HFF-Myc (cell line): Measurements from ENCODE around the gene VPS37C.
"Not testable (repeated sequence)": the region's sequence is repeated elsewhere in the genome, so short reads cannot be mapped to it uniquely, and the experiment has no call there.

ENCODE experiments used
- DNase-seq: peaks from one replicate; pipeline ENCODE4 v3.0.0-alpha.2; 2011; ENCODE audit warnings: low read depth; ENCODE audit errors: extremely low read depth
- H3K4me3 ChIP-seq: replicated peaks from 2 replicates; pipeline ENCODE4 v1.5.1; 2011; ENCODE audit warnings: low read depth, mild to moderate bottlenecking, control low read depth, low read length
- TF ChIP-seq, protein P1 (sequence below): IDR thresholded peaks from 2 replicates; pipeline ENCODE4 v1.5.1; 2012; ENCODE audit warnings: mild to moderate bottlenecking, low read depth, low read length, control low read depth; ENCODE audit errors: missing control alignments

The VPS37C gene

DNA sequence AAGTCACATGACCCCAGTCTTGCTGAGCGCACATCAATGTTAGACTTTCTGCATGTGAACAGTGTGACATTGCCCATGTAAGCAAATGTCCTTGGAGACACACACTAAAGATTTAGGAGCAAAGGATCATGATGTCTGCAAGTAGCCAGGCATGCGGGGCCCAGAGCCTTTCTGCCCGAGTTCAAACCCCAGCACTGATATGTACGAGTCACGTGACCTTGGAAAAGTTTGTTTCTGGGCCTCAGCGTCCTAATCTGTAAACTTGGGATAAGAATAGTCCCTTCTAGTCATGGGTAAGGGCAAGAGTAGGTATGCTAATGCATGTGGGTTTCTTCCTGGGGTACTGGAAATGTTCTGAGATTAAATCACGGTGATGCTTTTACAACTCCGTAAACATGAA, 25.3 kb upstream of the VPS37C start:
- TF ChIP-seq, protein P1, sequence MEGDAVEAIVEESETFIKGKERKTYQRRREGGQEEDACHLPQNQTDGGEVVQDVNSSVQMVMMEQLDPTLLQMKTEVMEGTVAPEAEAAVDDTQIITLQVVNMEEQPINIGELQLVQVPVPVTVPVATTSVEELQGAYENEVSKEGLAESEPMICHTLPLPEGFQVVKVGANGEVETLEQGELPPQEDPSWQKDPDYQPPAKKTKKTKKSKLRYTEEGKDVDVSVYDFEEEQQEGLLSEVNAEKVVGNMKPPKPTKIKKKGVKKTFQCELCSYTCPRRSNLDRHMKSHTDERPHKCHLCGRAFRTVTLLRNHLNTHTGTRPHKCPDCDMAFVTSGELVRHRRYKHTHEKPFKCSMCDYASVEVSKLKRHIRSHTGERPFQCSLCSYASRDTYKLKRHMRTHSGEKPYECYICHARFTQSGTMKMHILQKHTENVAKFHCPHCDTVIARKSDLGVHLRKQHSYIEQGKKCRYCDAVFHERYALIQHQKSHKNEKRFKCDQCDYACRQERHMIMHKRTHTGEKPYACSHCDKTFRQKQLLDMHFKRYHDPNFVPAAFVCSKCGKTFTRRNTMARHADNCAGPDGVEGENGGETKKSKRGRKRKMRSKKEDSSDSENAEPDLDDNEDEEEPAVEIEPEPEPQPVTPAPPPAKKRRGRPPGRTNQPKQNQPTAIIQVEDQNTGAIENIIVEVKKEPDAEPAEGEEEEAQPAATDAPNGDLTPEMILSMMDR, result no peak
- H3K4me3 ChIP-seq, result no peak overlapping the region
- no peak for DNase-seq

DNA sequence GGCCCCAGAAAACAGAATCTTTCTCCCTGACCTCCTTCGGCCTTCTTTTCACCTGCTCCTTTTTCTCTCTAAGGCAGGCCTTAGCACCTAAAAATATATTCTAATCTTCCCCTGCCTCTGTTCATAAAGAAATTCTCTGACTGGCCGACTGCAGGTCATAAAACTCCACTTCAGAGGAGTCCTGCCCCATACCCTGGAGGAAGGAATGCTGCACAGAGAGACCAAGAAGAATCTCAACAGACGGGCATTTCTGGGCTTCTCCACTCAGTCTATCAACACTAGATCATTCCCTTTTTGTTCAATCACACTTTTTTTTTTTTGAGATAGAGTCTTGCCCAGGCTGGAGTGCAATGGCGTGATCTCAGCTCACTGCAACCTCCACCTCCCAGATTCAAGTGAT, 22.4 kb upstream of the VPS37C start:
- no peak for DNase-seq
- H3K4me3 ChIP-seq, result no peak overlapping the region
- TF ChIP-seq, protein P1, result no peak

DNA sequence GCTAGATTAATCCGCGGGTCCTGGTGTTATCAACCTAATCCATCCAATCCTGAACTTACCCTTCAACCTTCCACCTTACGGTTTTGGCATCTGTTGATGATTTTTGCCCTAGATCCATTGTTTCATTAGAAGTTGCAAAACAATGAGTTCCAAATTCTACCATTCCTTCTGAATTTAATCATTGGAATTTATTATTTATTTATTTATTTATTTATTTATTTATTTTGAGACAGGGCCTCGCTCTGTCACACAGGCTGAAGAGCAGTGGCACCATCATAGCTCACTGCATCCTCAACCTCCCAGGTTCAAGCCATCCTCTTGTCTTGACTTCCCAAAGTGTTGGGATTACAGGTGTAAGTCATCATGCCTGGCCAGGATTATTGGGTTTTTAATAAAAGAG, 20.3 kb upstream of the VPS37C start:
- TF ChIP-seq, protein P1, result no peak
- DNase-seq, result no peak
- no peak overlapping the region for H3K4me3 ChIP-seq

DNA sequence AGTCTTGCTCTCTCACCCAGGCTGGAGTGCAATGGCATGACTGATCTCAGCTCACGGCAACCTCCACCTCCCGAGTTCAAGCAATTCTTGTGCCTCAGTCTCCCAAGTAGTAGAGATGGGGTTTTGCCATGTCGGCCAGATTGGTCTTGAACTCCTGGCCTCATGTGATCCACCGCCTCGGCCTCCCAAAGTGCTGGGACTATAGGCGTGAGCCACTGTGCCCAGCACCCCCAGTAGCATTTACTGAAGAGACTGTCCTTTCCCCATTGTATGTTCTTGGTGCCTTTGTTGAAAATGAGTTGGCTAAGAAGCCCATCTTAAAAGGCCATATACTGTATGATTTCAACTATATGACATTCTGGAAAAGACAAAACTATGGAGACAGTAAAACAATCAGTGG, 19.0 kb upstream of the VPS37C start:
- DNase-seq, H3K4me3 ChIP-seq: not testable (repeated sequence)

DNA sequence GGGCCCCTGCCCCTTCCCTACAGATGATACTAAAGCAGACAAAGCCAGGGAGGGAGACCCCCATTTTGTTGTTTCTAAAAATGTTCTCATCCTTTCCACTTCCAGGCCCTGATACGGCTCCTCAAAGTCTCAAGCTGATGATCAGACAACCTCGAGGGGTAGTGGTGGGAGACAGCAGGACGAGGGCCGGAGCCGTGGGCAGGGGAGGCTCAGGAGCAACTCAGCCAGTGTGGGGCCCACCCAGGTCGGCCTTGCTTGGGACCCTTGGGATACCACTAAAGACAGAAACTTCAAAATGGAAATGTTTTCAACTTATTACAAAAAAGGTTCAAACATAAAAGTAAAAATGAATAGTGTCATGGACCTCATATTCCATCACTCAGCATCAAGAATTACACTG, 15.2 kb upstream of the VPS37C start:
- no peak overlapping the region for H3K4me3 ChIP-seq
- no peak for DNase-seq
- TF ChIP-seq, protein P1, result no peak

DNA sequence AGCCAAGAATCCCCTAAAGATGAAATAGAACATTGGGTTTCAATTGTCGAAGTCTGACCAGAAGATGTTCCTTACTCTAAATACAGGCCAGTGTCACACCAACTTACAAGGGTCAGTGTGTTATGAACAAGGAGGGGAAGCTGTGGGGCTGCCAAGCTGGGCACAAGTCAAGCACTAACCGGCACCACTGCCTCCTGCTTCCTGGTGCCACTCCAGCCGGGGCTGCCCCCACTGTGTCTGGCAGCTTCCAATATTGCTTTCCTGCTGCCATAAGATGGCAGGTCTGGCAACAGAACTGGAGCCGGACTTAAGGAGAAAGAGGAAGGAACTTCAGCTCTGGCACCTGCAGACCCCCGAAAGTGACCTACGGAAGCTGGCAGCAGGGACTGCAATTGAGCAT, 13.7 kb upstream of the VPS37C start:
- DNase-seq, result no peak
- TF ChIP-seq, protein P1, result no peak
- no peak overlapping the region for H3K4me3 ChIP-seq

DNA sequence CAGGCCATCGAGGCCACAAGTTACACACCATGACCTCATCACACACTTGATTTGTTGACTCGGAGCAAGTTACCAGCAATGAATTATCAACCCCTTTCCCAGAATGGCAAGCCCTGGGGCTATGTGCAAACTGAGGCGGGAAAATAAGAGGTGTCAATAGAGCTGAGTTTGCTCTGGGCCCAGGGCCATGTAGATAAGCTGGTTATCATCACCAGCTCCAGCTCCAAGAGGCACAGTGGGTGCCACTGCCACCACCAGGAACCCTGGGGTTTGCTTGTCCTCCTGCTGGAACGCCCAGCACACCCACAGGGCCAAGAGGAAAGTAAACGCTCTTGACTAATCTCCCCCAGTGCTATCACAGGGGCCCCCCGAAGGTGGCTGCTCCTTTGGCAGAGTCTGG, 13.0 kb upstream of the VPS37C start:
- no peak overlapping the region for H3K4me3 ChIP-seq
- DNase-seq, result no peak
- TF ChIP-seq, protein P1, result no peak
